Hepatocyte (in vitro differentiated cells): ENCODE results near the gene PRKCZ.

Source experiments
- CTCF ChIP-seq: fragments of 200-600 bp; sonication (generic); IDR thresholded peaks from 2 replicates; pipeline ENCODE4 v1.5.1; 2016; ENCODE audit warnings: antibody characterized with exemption, mild to moderate bottlenecking; ENCODE audit not compliant: poor library complexity
- EZH2 ChIP-seq: fragments of 200-600 bp; sonication (generic); IDR thresholded peaks from 2 replicates; pipeline ENCODE4 v1.6.1; 2016; ENCODE audit warnings: antibody characterized with exemption, mild to moderate bottlenecking, borderline replicate concordance
- EZH2phosphoT487 ChIP-seq: fragments of 200-600 bp; sonication (generic); IDR thresholded peaks from one replicate; pipeline ENCODE4 v1.6.1; 2018; ENCODE audit warnings: antibody characterized with exemption, mild to moderate bottlenecking, low read depth, moderate library complexity; ENCODE audit not compliant: unreplicated experiment, severe bottlenecking

GRCh38 chr1:2231532-2232254 is 181.5 kb downstream of the PRKCZ start:
- no peak for TF ChIP-seq EZH2
- no peak for TF ChIP-seq CTCF
- TF ChIP-seq EZH2phosphoT487 = no peak
